ENCODE results near the gene RMP24.

DNA sequence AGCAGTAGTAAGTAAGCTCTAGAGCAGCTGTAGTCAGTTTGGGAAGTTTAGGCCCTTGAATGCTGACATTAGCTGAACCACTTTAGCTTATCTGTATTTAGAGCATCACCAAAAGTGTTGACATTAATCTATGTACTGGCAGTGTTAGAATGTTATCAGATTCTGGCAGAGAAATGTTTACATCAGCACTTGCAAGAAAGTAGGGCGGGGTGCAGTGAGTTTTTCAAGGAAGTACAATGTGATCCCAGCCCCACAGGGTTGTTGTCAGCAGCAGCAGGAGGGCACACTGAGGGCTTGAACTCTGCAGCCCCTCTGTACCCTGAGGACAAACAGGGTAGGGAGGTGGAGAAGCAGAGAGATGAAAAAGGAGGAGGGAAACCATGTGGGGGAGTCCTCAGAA is 35.5 kb upstream of the RMP24 start:
- TF ChIP-seq, protein P1, sequence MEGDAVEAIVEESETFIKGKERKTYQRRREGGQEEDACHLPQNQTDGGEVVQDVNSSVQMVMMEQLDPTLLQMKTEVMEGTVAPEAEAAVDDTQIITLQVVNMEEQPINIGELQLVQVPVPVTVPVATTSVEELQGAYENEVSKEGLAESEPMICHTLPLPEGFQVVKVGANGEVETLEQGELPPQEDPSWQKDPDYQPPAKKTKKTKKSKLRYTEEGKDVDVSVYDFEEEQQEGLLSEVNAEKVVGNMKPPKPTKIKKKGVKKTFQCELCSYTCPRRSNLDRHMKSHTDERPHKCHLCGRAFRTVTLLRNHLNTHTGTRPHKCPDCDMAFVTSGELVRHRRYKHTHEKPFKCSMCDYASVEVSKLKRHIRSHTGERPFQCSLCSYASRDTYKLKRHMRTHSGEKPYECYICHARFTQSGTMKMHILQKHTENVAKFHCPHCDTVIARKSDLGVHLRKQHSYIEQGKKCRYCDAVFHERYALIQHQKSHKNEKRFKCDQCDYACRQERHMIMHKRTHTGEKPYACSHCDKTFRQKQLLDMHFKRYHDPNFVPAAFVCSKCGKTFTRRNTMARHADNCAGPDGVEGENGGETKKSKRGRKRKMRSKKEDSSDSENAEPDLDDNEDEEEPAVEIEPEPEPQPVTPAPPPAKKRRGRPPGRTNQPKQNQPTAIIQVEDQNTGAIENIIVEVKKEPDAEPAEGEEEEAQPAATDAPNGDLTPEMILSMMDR (IDR thresholded peaks at IDR 0.05): no peak
- TF ChIP-seq POLR2A (IDR thresholded peaks at IDR 0.05): no peak
